ENCODE measurements around the gene ADAM22. TPM values are rescaled to one million over a fixed set of nuclear protein-coding genes. Genes with fewer than 3 reads are reported as not detected.

Gene ADAM22
- total RNA-seq, 1 donor from 2014 or later, result 5.5 TPM

Other genes starting within 250 kb of the ADAM22 start
- gene SLC25A40, start 57.9 kb upstream of the ADAM22 start, total RNA-seq (ENCODE audit: insufficient read depth, low replicate concordance), result 66.7 TPM
- gene DBF4, start 57.8 kb upstream of the ADAM22 start, total RNA-seq (ENCODE audit: insufficient read depth, low replicate concordance), result 15.4 TPM